PFSK-1 (cell line): ENCODE measurements around the gene AXIN2.

Experiments used
- FOXP2 ChIP-seq: optimal IDR thresholded peaks from 2 replicates; pipeline ENCODE3; 2011; ENCODE audit warnings: borderline replicate concordance, control low read depth, inconsistent platforms; ENCODE audit not compliant: insufficient read depth; ENCODE audit errors: extremely low read length, extremely low read depth
- POLR2AphosphoS5 ChIP-seq: IDR thresholded peaks from 2 replicates; pipeline ENCODE4 v1.6.1; 2012; ENCODE audit warnings: low read depth, mild to moderate bottlenecking, control low read depth, low read length, moderate library complexity
- REST ChIP-seq, 2 experiments: IDR thresholded peaks; 2 replicates each; pipeline versions ENCODE4 v1.6.1 to v1.8.0; 2011 to 2012; ENCODE audit warnings: low read depth in 2 of 2, low read length in 2 of 2, control low read depth in 1 of 2, inconsistent platforms in 1 of 2, mild to moderate bottlenecking in 1 of 2, moderate library complexity in 1 of 2; ENCODE audit not compliant: insufficient read depth in 1 of 2
- SIN3A ChIP-seq: IDR thresholded peaks from 2 replicates; pipeline ENCODE4 v1.6.1; 2012; ENCODE audit warnings: mild to moderate bottlenecking, low read length, moderate library complexity, borderline replicate concordance; ENCODE audit not compliant: insufficient read depth
- TAF1 ChIP-seq: IDR thresholded peaks from 2 replicates; pipeline ENCODE4 v1.6.1; 2012; ENCODE audit warnings: low read length, control low read depth, borderline replicate concordance; ENCODE audit not compliant: insufficient read depth

The AXIN2 gene

GRCh38 chr17:65511316-65511715 lies 50.1 kb downstream of the AXIN2 start:
- TF ChIP-seq SIN3A (no peak), FOXP2 (no peak), REST (IDR thresholded peaks at IDR 0.05; ENCODE audit: insufficient read depth in 1 of 2, low read depth in 2 of 2, low read length in 2 of 2) (no peak), POLR2AphosphoS5 (no peak), TAF1 (no peak)

- TF ChIP-seq FOXP2 (no peak), REST (IDR thresholded peaks at IDR 0.05; ENCODE audit: insufficient read depth in 1 of 2, low read depth in 2 of 2, low read length in 2 of 2) (no peak), POLR2AphosphoS5 (no peak), SIN3A (no peak), TAF1 (no peak)
Measured at GRCh38 chr17:65509032-65509431, 52.4 kb downstream of the AXIN2 start.

GRCh38 chr17:65504141-65504540 lies 57.3 kb downstream of the AXIN2 start:
- no peak for TF ChIP-seq SIN3A
- no peak for TF ChIP-seq REST (IDR thresholded peaks at IDR 0.05; ENCODE audit: insufficient read depth in 1 of 2, low read depth in 2 of 2, low read length in 2 of 2)
- no peak for TF ChIP-seq TAF1
- TF ChIP-seq POLR2AphosphoS5: no peak
- no peak for TF ChIP-seq FOXP2

- TF ChIP-seq TAF1: no peak
- no peak for TF ChIP-seq SIN3A
- no peak for TF ChIP-seq POLR2AphosphoS5
- TF ChIP-seq FOXP2: no peak
- TF ChIP-seq REST (IDR thresholded peaks at IDR 0.05; ENCODE audit: insufficient read depth in 1 of 2, low read depth in 2 of 2, low read length in 2 of 2): no peak
Measured at GRCh38 chr17:65503557-65503956, 57.9 kb downstream of the AXIN2 start.

GRCh38 chr17:65498816-65499215 lies 62.6 kb downstream of the AXIN2 start:
- TF ChIP-seq REST (IDR thresholded peaks at IDR 0.05; ENCODE audit: insufficient read depth in 1 of 2, low read depth in 2 of 2, low read length in 2 of 2): no peak
- TF ChIP-seq SIN3A: no peak
- TF ChIP-seq FOXP2: no peak
- TF ChIP-seq TAF1: no peak
- TF ChIP-seq POLR2AphosphoS5: no peak
